IPS-11a (cell line): ENCODE data around the gene PRDX2.
A peak's percentile ranks its signal among the peaks of the same experiment; 100 is the strongest.

Source experiments
- H3K4me3 ChIP-seq: one replicate; pipeline ENCODE4 v1.5.1; 2013; ENCODE audit warnings: low read depth, low read length, control low read depth

Gene PRDX2

DNA sequence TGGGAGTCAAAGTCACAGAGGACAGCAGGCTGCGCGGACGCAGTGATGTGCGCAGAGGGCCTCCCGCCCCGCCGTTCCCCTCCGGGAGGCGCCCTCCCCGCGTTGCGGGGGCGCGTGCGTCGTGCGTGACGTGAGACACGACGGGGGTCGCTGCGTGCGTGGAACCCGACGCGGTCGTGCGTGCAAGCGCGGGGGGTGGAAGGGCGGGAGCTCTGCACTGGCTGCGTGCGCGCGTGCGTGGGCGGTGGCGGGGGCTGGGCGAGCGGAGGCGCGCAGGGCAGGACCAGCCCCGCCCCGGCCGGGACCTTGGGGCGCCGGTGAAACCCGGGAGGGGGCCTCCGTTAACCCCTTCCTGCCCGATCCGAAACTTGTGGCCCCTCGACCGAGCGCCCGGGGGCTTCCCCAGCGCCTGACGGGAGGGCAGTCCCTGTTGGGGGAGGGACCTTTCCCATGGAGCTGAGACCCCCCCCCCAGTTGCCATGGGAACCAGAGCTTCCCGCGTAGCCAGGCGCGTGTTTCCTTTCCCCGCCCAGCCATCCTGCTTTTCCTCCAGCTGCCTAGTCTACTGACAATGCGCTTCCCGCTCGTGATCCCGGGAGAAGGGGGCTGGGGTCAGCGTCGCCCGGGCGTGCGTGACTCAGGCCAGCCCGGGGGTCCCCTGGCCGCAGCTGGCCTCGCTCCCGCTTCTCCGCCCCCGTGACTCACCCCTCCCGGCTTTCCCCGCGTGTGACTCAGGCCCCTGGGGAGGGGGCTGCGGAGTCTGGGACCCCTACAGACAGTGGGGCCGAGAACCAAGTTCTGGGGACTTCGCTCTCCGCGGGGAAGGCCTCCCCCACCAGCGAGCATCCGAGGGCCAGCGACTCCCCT, 18.9 kb downstream of the PRDX2 start:
- H3K4me3 ChIP-seq, result peak overlapping the region; percentile 47

GRCh38 chr19:12782174-12782423, 19.5 kb downstream of the PRDX2 start:
- H3K4me3 ChIP-seq, result peak overlapping the region; percentile 47

- no peak overlapping the region for H3K4me3 ChIP-seq
Measured at GRCh38 chr19:12779162-12779993, 22.2 kb downstream of the PRDX2 start.

DNA sequence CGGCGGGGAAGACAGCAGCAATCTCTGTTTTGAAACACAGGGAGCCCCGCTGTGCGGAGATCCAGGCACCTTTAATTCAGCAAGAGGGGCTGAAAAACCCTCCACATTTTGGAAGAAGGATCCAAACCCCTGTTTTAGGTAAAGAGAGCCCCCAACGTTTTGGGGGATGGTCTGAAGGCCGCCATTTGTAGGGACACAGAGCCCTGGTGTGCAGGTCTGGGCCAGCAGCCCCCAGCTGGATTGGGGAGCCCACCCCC, 22.8 kb downstream of the PRDX2 start:
- H3K4me3 ChIP-seq, result peak overlapping the region; percentile 1

DNA sequence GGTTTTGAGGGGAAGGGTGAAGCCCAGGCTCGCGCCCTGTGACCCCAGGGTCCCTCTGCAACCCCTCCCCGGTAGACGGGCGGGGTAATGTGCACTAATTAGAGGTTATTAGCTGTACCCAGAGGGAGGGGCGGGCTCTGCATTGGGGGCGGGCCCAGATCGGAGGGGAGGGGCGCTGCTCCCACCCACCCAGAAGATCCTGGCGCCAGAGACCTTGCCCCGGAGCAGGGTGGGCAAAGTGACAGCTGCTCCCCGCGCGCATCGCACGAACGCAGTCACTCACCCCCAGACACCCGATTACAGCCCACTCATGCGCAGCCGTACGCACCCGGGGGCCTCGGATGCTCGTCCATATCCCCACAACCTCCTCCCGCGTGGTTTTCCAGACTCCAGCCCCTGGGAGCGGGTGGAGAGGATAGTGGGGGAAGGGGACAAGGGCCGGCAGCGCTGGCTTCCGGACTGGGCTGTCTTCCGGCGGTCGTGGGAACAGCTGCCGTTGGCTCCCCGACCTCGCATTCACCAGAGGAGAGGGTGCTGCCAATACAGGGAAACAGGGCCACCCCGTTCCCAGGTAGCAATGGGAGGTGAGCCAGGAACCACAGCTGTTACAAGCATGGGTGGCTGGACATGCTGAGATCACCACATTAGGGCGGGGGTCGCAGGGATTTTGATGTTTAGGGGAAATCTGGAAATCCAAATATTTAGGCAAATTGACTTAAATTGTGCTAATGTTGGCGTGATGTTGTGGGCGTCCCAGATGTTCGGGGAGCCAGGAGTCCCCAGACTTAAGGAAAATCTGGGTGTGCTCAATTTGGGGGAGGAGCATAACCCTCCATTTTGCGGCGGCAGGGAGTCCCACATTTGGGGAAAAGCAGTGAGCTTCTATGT, 23.3 kb downstream of the PRDX2 start:
- H3K4me3 ChIP-seq, result peak overlapping the region; percentile 51

GRCh38 chr19:12777217-12778016, 24.2 kb downstream of the PRDX2 start:
- H3K4me3 ChIP-seq, result peak overlapping the region; percentile 48

- H3K4me3 ChIP-seq, result peak within 1 kb of the TSS; percentile 85
Measured at GRCh38 chr19:12774588-12775555, 26.7 kb downstream of the PRDX2 start, which contains the start of gene HOOK2. Gene HOOK2, minus strand, starts transcription at chr19:12775552. Its CDS starts 103 bp downstream, at chr19:12775449.

GRCh38 chr19:12773571-12773970, 28.0 kb downstream of the PRDX2 start:
- H3K4me3 ChIP-seq, result no peak overlapping the region

- H3K4me3 ChIP-seq, result no peak overlapping the region
Measured at GRCh38 chr19:12772323-12772722, 29.3 kb downstream of the PRDX2 start.

GRCh38 chr19:12770922-12771321, 30.7 kb downstream of the PRDX2 start:
- H3K4me3 ChIP-seq, result no peak overlapping the region

GRCh38 chr19:12769689-12770088, 31.9 kb downstream of the PRDX2 start:
- no peak overlapping the region for H3K4me3 ChIP-seq

DNA sequence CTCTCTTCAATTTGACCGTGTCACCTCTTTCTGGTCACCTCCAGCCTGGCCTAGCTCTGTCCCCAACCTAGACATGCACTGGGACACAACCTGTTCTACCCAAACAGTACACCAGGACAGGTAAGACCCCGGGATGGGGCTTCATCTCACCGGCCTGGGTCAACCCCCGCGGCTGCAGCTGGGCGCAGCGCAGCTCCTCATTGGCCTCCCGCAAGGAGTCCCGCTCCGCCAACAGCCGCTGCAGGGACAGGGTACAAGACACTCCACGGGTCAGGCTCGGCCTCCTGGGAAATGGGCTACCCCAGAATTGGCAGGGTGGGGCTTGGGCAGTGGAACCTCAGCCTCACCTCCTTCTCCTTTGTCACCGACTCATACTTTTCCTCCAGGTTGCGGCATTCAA, 33.9 kb downstream of the PRDX2 start:
- no peak overlapping the region for H3K4me3 ChIP-seq

DNA sequence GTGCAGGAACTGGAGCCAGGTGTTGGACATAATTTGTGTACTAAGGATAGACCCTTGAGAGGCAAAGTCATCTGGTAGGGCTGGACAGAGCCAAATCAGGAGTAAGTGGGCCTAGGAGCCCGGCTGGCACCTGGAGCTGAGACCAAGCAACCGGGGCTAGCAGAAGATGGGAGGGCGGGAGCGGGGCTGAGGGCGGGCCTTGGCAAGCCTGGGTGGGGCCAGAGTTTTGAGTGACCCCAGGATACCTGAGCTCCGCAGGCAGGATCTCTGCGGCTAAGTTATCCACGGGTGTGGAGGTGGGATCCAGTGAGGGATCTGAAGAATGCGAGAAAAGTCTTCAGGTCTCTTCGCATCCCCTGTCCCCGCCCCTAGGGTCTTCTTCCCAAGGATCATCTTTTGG, 34.5 kb downstream of the PRDX2 start:
- H3K4me3 ChIP-seq, result no peak overlapping the region

GRCh38 chr19:12766051-12766521, 35.5 kb downstream of the PRDX2 start:
- H3K4me3 ChIP-seq, result peak overlapping the region; percentile 30

DNA sequence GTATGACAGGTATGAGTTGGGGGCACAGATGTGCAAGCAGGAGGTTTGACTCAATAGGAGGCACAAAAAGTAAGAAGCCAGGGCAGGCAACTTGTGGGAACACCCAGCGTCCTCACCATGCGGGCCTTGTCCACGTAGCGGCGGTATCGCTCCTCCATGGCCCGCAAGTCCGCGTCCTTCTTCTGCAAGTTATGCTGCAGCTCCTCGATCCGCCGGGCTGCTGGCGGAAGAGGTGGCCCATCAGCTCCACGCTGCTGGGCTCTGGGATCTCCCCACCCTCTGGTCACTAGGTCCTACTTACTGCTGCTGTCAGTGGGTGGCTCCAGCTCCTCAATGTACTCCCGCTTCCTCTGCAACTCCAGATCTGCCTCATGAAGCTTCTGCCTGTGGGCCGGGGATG, 36.9 kb downstream of the PRDX2 start:
- H3K4me3 ChIP-seq, result no peak overlapping the region

- no peak overlapping the region for H3K4me3 ChIP-seq
Measured at GRCh38 chr19:12763100-12763499, 38.5 kb downstream of the PRDX2 start.

DNA sequence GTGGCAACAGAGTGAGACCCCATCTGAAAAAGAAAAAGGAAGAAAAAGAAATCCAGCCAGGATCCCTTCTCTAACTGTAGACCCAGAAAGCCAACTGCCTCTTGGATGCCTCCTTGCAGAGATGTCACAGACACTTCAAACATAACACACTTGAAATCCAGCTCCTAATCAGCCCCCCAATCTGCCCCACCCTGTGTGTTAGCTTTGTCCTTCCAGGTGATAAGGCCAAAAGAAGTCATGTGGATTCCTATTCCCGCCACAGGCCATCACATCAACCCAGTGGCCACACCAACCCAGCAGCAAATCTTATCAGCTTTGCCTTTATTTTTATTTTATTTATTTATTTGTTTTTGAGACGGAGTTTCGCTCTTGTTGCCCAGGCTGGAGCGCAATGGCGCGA, 41.9 kb downstream of the PRDX2 start:
- H3K4me3 ChIP-seq, result no peak overlapping the region

DNA sequence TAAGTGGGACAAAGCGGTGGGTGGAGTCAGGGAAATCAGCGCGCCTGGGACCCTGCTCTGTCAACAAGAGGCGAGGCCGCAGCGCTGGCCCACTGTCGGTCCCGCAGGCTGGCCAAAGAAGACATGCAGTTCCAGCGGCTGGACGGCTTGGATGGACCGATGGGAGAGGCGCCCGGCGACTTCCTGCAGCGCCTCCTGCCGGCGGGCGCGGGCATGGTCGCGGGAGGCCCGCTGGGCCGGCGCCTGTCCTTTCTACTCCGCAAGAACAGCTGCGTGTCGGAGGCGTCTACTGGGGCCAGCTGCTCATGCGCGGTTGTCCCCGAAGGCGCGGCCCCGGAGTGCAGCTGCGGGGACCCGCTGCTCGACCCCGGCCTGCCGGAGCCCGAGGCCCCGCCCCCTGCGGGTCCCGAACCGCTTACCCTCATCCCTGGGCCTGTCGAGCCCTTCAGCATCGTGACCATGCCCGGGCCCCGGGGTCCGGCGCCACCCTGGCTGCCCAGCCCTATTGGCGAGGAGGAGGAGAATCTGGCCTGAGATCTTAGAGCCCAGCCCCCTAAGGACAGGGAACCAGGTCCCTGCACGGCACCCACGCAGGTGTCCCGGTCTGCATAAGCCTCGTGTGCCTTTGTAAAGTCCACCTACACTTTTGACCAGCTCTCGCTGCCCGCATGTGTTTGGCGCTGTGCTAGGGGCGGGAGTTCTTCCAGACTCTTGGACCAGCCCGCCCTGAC, 43.9 kb downstream of the PRDX2 start:
- peak overlapping the region; percentile 30 for H3K4me3 ChIP-seq
